Measurements from ENCODE around the gene ARID4A.

The ARID4A gene

GRCh38 chr14:58395562-58395811 lies 97.1 kb downstream of the ARID4A start (continued):
- TF ChIP-seq, protein P1, sequence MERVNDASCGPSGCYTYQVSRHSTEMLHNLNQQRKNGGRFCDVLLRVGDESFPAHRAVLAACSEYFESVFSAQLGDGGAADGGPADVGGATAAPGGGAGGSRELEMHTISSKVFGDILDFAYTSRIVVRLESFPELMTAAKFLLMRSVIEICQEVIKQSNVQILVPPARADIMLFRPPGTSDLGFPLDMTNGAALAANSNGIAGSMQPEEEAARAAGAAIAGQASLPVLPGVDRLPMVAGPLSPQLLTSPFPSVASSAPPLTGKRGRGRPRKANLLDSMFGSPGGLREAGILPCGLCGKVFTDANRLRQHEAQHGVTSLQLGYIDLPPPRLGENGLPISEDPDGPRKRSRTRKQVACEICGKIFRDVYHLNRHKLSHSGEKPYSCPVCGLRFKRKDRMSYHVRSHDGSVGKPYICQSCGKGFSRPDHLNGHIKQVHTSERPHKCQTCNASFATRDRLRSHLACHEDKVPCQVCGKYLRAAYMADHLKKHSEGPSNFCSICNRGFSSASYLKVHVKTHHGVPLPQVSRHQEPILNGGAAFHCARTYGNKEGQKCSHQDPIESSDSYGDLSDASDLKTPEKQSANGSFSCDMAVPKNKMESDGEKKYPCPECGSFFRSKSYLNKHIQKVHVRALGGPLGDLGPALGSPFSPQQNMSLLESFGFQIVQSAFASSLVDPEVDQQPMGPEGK (CRISPR knock-in tag; IDR thresholded peaks at IDR 0.05; ENCODE audit: borderline replicate concordance) = no peak
- no peak for TF ChIP-seq ZC3H10 (CRISPR knock-in tag; IDR thresholded peaks at IDR 0.05)

- TF ChIP-seq PPARA (CRISPR knock-in tag; IDR thresholded peaks at IDR 0.05; ENCODE audit: borderline replicate concordance) (no peak), CSDC2 (CRISPR knock-in tag; IDR thresholded peaks at IDR 0.05) (no peak), ARNTL (CRISPR knock-in tag; IDR thresholded peaks at IDR 0.05; ENCODE audit: borderline replicate concordance, low read depth) (no peak), OSR1 (CRISPR knock-in tag; IDR thresholded peaks at IDR 0.05) (no peak), SNAI2 (CRISPR knock-in tag; IDR thresholded peaks at IDR 0.05) (0 out of 2 replicates have a peak, but pooled peaks have one; percentile 7), ISL1 (CRISPR knock-in tag; IDR thresholded peaks at IDR 0.05) (no peak), ZFP3 (CRISPR knock-in tag; IDR thresholded peaks at IDR 0.05) (peak; percentile 54; the same call in 1 of the 2 replicates)
- TF ChIP-seq, protein P2, sequence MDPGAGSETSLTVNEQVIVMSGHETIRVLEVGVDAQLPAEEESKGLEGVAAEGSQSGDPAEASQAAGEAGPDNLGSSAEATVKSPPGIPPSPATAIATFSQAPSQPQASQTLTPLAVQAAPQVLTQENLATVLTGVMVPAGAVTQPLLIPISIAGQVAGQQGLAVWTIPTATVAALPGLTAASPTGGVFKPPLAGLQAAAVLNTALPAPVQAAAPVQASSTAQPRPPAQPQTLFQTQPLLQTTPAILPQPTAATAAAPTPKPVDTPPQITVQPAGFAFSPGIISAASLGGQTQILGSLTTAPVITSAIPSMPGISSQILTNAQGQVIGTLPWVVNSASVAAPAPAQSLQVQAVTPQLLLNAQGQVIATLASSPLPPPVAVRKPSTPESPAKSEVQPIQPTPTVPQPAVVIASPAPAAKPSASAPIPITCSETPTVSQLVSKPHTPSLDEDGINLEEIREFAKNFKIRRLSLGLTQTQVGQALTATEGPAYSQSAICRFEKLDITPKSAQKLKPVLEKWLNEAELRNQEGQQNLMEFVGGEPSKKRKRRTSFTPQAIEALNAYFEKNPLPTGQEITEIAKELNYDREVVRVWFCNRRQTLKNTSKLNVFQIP (CRISPR knock-in tag; IDR thresholded peaks at IDR 0.05; ENCODE audit: borderline replicate concordance, low read depth) = no peak
- TF ChIP-seq, protein P3, sequence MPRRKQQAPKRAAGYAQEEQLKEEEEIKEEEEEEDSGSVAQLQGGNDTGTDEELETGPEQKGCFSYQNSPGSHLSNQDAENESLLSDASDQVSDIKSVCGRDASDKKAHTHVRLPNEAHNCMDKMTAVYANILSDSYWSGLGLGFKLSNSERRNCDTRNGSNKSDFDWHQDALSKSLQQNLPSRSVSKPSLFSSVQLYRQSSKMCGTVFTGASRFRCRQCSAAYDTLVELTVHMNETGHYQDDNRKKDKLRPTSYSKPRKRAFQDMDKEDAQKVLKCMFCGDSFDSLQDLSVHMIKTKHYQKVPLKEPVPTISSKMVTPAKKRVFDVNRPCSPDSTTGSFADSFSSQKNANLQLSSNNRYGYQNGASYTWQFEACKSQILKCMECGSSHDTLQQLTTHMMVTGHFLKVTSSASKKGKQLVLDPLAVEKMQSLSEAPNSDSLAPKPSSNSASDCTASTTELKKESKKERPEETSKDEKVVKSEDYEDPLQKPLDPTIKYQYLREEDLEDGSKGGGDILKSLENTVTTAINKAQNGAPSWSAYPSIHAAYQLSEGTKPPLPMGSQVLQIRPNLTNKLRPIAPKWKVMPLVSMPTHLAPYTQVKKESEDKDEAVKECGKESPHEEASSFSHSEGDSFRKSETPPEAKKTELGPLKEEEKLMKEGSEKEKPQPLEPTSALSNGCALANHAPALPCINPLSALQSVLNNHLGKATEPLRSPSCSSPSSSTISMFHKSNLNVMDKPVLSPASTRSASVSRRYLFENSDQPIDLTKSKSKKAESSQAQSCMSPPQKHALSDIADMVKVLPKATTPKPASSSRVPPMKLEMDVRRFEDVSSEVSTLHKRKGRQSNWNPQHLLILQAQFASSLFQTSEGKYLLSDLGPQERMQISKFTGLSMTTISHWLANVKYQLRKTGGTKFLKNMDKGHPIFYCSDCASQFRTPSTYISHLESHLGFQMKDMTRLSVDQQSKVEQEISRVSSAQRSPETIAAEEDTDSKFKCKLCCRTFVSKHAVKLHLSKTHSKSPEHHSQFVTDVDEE (CRISPR knock-in tag; IDR thresholded peaks at IDR 0.05) = peak; percentile 56; the same call in 1 of the 2 replicates
- peak; percentile 95 for ATAC-seq
Observed at GRCh38 chr14:58395812-58396788, 97.7 kb downstream of the ARID4A start, which contains the start of gene TOMM20L. Gene TOMM20L (plus strand): TSS chr14:58395930. CDS start chr14:58395958, 28 bp downstream.

DNA sequence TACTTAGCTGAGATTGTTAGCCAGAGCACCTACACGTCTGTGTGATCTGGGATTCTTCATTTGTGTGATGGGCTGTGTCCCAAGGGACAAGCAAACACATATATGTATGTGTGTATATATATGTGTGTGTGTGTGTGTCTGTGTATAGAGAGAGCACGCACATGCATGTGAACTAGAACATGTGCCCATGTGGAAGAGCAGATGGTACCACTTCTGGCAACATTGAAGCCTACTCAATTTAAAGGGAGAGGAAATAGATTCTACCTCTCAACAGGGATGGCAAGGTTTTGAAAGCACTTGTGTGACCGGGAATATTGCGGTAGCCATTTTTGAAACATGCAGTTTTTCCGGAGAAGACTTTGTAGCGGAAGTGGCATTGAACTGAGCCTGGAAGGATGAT lies 98.8 kb downstream of the ARID4A start:
- no peak for ATAC-seq
- TF ChIP-seq OSR1 (CRISPR knock-in tag; IDR thresholded peaks at IDR 0.05) = no peak

DNA sequence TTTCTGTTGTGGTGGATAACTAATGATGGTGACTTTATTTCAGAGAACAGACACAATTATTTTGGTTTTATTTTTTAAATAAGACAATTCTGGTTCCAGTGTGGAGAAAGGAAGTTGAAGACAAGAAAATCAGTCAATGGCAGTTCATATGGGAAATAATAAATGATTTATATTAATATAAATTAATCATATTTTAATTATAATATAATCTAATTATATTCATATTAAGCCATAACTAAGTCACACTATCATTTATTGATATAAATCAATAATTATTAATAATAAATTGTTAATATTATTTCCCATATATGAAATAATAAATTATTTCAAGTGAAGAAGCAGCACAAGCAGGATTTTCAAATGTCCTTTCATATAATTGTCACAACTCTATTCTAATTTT lies 100.1 kb downstream of the ARID4A start:
- no peak for TF ChIP-seq CSRNP3 (CRISPR knock-in tag; IDR thresholded peaks at IDR 0.05)
- TF ChIP-seq CSDC2 (CRISPR knock-in tag; IDR thresholded peaks at IDR 0.05) = no peak
- TF ChIP-seq RARB (CRISPR knock-in tag; IDR thresholded peaks at IDR 0.05) = no peak
- TF ChIP-seq, protein P3 (CRISPR knock-in tag; IDR thresholded peaks at IDR 0.05) = no peak
- ATAC-seq = no peak
